Smooth muscle cell (in vitro differentiated cells): ENCODE results near the gene AGRN. TPM values are rescaled to one million over a fixed set of nuclear protein-coding genes. Genes with fewer than 3 reads are reported as not detected.
A peak's percentile ranks its signal among the peaks of the same experiment; 100 is the strongest.

Source experiments
- DNase-seq: peaks from one replicate; lab custom pipeline; 2025; ENCODE audit not compliant: unreplicated experiment; lab: John Stamatoyannopoulos, UW
- H2AFZ ChIP-seq: fragments of 200-600 bp; sonication (generic); 2 replicates; pipeline ENCODE4 v1.6.0; 2016; ENCODE audit warnings: antibody characterized with exemption, low read depth, mild to moderate bottlenecking
- H3F3A ChIP-seq: fragments of 200-600 bp; sonication (generic); 2 replicates; pipeline ENCODE4 v1.6.0; 2017; ENCODE audit warnings: antibody characterized with exemption, low read depth
- H3K27ac ChIP-seq: fragments of 200-600 bp; sonication (generic); 2 replicates; pipeline ENCODE4 v1.5.1; 2016; ENCODE audit warnings: low read depth, mild to moderate bottlenecking
- H3K27me3 ChIP-seq: fragments of 200-600 bp; sonication (generic); 2 replicates; pipeline ENCODE4 v1.6.1; 2016; ENCODE audit warnings: low read depth, mild to moderate bottlenecking
- H3K36me3 ChIP-seq: fragments of 200-600 bp; sonication (generic); 2 replicates; pipeline ENCODE4 v1.5.1; 2016; ENCODE audit warnings: low read depth
- H3K4me1 ChIP-seq: fragments of 200-600 bp; sonication (generic); 2 replicates; pipeline ENCODE4 v1.5.1; 2016; ENCODE audit warnings: low read depth
- H3K4me2 ChIP-seq: fragments of 200-600 bp; sonication (generic); 2 replicates; pipeline ENCODE4 v1.6.0; 2016; ENCODE audit warnings: mild to moderate bottlenecking
- H3K4me3 ChIP-seq: fragments of 200-600 bp; sonication (generic); 2 replicates; pipeline ENCODE4 v1.5.1; 2016; ENCODE audit warnings: mild to moderate bottlenecking
- H3K79me2 ChIP-seq: fragments of 200-600 bp; sonication (generic); 2 replicates; pipeline ENCODE4 v1.6.0; 2016; ENCODE audit warnings: low read depth, mild to moderate bottlenecking
- H3K9ac ChIP-seq: fragments of 200-600 bp; sonication (generic); 2 replicates; pipeline ENCODE4 v1.6.0; 2016; ENCODE audit warnings: low read depth
- H3K9me3 ChIP-seq: fragments of 200-600 bp; sonication (generic); replicated peaks from 2 replicates; pipeline ENCODE4 v1.5.1; 2016; ENCODE audit warnings: low read depth
- H4K20me1 ChIP-seq: fragments of 200-600 bp; sonication (generic); 2 replicates; pipeline ENCODE4 v1.6.0; 2016; ENCODE audit warnings: low read depth
- WGBS: methylation state at CpG from one replicate; pipeline ENCODE4 v1.1.7; 2016; ENCODE audit warnings: low lambda C conversion rate; 5-methylcytosine and 5-hydroxymethylcytosine counted together
- polyA plus RNA-seq: library from polyadenylated mRNA; unstranded; fragments of >200 nt; fragmentation: Nextera tagmentation; extraction: Ambion mirVana; gene quantifications from 2 replicates; pipeline ENCODE4 v1.2.1, GENCODE V29; 2016
- total RNA-seq: library from RNA; depleted of rRNA; stranded (reverse); fragments of >200 nt; gene quantifications from 2 replicates; pipeline ENCODE4 v1.2.3, GENCODE V29; 2014
- TF ChIP-seq, protein P1 (sequence below): fragments of 200-600 bp; sonication (generic); IDR thresholded peaks from 2 replicates; pipeline ENCODE4 v1.5.1; 2017; ENCODE audit warnings: borderline replicate concordance, mild to moderate bottlenecking, antibody characterized with exemption; ENCODE audit not compliant: insufficient read depth, poor library complexity, severe bottlenecking

AGRN gene
- total and polyA plus RNA-seq, 2 experiments from 2014 or later: 17.5 to 24.7 TPM

DNA sequence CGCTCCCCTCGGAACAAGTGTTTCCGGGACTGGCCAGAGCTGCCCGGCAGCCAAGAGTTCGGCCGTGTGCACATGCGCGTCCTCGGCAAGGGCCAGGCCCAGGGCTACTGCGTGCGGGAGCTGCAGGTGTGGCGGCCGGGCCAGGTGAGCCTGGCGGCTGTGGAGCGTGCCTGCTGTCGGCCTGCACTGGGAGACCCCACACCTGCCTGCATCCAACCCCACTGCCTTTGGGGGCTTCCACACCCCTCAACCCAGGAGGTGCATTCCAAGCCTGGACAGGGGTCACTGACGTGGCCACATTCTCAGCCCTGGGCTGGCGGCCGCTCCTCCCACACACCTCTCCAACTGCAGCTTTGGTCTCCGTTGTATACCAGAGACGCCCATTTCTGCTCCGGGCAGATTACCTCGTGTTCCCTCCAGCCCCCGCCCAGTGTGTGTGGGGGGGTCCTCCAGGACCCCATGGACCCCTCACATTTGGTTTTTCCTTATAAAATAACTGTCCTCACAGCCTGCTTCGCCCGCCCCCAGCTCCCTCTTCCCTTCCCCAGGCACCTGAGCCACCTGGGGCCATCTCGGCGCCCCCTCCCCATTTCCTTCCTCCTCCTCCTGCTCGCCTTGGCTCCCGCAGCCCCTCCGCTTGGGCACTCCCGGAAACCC lies 48.1 kb downstream of the AGRN start:
- peak overlapping the region; percentile 79 for H3K4me3 ChIP-seq
- H3K4me2 ChIP-seq: peak overlapping the region; percentile 91
- no peaks in the 10 kb centered on the region for H3K9me3 ChIP-seq
- no peaks in the 10 kb centered on the region for H3K27me3 ChIP-seq
- 83% methylated on average over 24 of the region's 32 CpGs for WGBS
- no peak overlapping the region for H3K9ac ChIP-seq
- H2AFZ ChIP-seq: no peak overlapping the region
- no peaks in the 10 kb centered on the region for H4K20me1 ChIP-seq
- no peaks in the 10 kb centered on the region for H3K36me3 ChIP-seq
- no peaks in the 10 kb centered on the region for H3K79me2 ChIP-seq
- H3K4me1 ChIP-seq: peaks cover 25% of the 10 kb centered on the region
- no peaks in the 10 kb centered on the region for H3F3A ChIP-seq
- H3K27ac ChIP-seq: no peak overlapping the region
- TF ChIP-seq, protein P1, sequence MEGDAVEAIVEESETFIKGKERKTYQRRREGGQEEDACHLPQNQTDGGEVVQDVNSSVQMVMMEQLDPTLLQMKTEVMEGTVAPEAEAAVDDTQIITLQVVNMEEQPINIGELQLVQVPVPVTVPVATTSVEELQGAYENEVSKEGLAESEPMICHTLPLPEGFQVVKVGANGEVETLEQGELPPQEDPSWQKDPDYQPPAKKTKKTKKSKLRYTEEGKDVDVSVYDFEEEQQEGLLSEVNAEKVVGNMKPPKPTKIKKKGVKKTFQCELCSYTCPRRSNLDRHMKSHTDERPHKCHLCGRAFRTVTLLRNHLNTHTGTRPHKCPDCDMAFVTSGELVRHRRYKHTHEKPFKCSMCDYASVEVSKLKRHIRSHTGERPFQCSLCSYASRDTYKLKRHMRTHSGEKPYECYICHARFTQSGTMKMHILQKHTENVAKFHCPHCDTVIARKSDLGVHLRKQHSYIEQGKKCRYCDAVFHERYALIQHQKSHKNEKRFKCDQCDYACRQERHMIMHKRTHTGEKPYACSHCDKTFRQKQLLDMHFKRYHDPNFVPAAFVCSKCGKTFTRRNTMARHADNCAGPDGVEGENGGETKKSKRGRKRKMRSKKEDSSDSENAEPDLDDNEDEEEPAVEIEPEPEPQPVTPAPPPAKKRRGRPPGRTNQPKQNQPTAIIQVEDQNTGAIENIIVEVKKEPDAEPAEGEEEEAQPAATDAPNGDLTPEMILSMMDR: no peak
- no peak for DNase-seq

DNA sequence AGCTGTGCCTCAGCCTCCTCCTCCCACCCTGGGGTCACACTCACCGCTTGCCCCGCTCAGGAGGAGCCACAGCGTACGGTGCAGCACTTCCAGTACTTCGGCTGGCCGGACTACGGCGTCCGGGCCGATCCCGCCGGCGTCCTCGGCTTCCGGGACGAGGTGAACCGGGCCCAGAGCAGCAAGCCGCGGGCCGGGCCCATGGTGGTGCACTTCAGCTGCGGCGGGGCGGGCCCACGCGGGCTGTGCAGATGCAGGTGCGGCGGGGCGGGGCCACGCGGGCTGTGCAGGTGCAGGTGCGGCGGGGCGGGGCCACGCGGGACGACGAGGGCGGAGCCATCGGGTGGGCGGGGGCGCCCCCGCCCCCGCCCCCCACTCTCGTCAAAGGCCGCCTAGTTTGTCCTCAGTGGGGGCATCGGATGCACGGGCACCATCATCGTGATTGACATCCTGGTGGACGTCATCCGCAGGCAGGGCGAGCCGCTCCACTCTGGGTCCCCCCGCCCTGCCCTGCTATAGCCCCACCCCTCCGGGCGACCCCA lies 48.7 kb downstream of the AGRN start:
- H3K9ac ChIP-seq: no peak overlapping the region
- H3K36me3 ChIP-seq: no peaks in the 10 kb centered on the region
- 4% methylated on average over 24 of the region's 55 CpGs for WGBS
- H3K4me2 ChIP-seq: peak overlapping the region; percentile 91
- TF ChIP-seq, protein P1: no peak
- H3K9me3 ChIP-seq: no peaks in the 10 kb centered on the region
- H3K27ac ChIP-seq: no peak overlapping the region
- no peak overlapping the region for H2AFZ ChIP-seq
- H3K4me3 ChIP-seq: peak overlapping the region; percentile 79
- H3K79me2 ChIP-seq: no peaks in the 10 kb centered on the region
- no peaks in the 10 kb centered on the region for H4K20me1 ChIP-seq
- no peak for DNase-seq
- H3K4me1 ChIP-seq: peaks cover 21% of the 10 kb centered on the region
- H3F3A ChIP-seq: no peaks in the 10 kb centered on the region
- H3K27me3 ChIP-seq: no peaks in the 10 kb centered on the region

DNA sequence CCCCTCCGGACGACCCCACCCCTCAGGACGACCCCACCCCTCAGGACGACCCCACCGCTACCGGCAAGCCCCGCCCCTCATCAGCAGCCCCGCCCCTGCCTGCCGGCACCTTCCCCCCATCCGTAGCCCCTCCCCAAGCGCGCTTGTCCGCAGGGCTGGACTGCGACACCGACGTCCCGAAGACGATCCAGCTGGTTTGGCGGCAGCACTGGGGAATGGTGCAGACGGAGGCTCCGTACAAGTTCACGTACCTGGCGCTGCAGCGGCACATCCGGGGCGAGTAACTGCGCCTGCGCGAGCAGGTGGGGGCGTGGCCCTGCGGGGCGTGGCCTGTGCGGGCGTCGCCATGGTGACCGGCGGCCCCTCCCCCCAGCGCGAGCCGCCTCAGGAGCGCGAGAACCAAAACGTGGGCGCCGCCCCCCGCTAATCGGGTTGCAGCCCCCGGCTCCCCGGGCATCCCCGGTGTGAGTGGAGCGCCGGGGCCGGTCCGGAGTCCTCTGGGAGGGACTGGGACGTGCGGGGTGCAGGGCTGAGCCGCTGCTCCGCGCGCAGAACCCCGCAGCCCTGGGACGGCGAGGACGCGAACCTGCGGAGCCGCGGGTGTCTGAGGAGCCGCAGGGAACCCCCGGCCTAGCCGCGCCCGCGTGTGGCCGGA lies 49.3 kb downstream of the AGRN start:
- peak overlapping the region; percentile 57 for H3K9ac ChIP-seq

More for the DNA sequence above, 49.3 kb downstream of the AGRN start:
- H4K20me1 ChIP-seq: no peaks in the 10 kb centered on the region
- H3K4me1 ChIP-seq: peaks cover 16% of the 10 kb centered on the region
- no peaks in the 10 kb centered on the region for H3K9me3 ChIP-seq
- H3K36me3 ChIP-seq: no peaks in the 10 kb centered on the region
- peak overlapping the region; percentile 91 for H3K4me2 ChIP-seq
- TF ChIP-seq, protein P1: no peak
- H3K79me2 ChIP-seq: no peaks in the 10 kb centered on the region
- H3K4me3 ChIP-seq: peak overlapping the region; percentile 79
- H3K27ac ChIP-seq: peak overlapping the region; percentile 45
- no peaks in the 10 kb centered on the region for H3K27me3 ChIP-seq
- peak overlapping the region; percentile 79 for H2AFZ ChIP-seq
- no peaks in the 10 kb centered on the region for H3F3A ChIP-seq
- DNase-seq: peak; percentile 42
- WGBS: 7% methylated on average over 54 of the region's 75 CpGs
